Nephron (organoid): ENCODE results near the gene NOM1.
A peak's percentile ranks its signal among the peaks of the same experiment; 100 is the strongest.

Experiments
- H3K27ac Mint-ChIP-seq, 3 experiments: 2 replicates each; pipeline ENCODE4 v1.8.0; 2020; ENCODE audit warnings: mixed read lengths in 3 of 3, mild to moderate bottlenecking in 2 of 3, moderate library complexity in 1 of 3
- H3K27me3 Mint-ChIP-seq: 2 replicates; pipeline ENCODE4 v1.8.0; 2021; ENCODE audit warnings: low read depth, mild to moderate bottlenecking, moderate library complexity, mixed read lengths
- H3K36me3 Mint-ChIP-seq: 2 replicates; pipeline ENCODE4 v1.8.0; 2020; ENCODE audit warnings: low read depth, mixed read lengths
- H3K4me1 Mint-ChIP-seq: 2 replicates; pipeline ENCODE4 v1.8.0; 2020; ENCODE audit warnings: mixed read lengths
- H3K4me3 Mint-ChIP-seq, 3 experiments: 2 replicates each; pipeline ENCODE4 v1.8.0; 2020; ENCODE audit warnings: mild to moderate bottlenecking in 3 of 3, mixed read lengths in 3 of 3, moderate library complexity in 2 of 3
- H3K9me3 Mint-ChIP-seq: 2 replicates; pipeline ENCODE4 v1.8.0; 2020; ENCODE audit warnings: mixed read lengths
- CTCF ChIP-seq, 3 experiments: fragments of 200-600 bp; sonication (generic); IDR thresholded peaks; one replicate each; pipeline ENCODE4 v1.5.0; 2021; ENCODE audit warnings: antibody characterized with exemption in 3 of 3; ENCODE audit not compliant: unreplicated experiment in 3 of 3

Gene NOM1

DNA sequence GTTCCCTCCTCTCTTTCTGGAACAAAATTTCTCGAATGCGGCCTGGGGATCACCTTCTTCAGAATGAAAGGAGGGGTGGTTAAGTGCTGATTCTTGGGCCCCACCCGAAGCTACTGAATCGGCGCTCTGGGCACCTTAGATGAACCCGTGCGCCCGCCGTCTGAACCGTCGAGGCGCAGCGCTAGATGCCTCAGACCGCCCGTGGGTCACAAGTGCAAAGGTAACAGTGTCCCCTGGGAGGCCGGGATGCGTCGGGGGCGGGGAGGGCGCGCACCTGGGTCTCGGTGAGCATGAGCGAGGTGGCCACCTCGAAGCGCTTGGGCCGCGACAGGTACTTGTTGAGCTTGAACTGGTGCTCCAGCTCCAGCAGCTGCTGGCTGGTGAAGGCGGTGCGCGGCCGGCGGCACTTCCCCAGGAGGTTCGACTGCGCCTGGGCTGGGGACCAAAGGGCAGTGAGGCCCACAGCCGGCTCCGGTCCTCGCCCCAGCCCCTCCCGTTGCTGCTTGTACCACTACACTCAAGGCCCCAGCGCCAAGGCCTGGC is 56.8 kb downstream of the NOM1 start:
- H3K27ac Mint-ChIP-seq = no peak overlapping the region
- no peak overlapping the region for H3K4me3 Mint-ChIP-seq
- H3K27me3 Mint-ChIP-seq = peaks cover 89% of the 10 kb centered on the region
- no peaks in the 10 kb centered on the region for H3K9me3 Mint-ChIP-seq
- H3K36me3 Mint-ChIP-seq = no peaks in the 10 kb centered on the region
- H3K4me1 Mint-ChIP-seq = peaks cover 17% of the 10 kb centered on the region
- TF ChIP-seq CTCF (IDR thresholded peaks at IDR 0.05; ENCODE audit: unreplicated experiment in 3 of 3) = no peak

- Mint-ChIP-seq H3K4me3 (no peak overlapping the region), H3K27ac (no peak overlapping the region), H3K36me3 (no peaks in the 10 kb centered on the region), H3K4me1 (peaks cover 13% of the 10 kb centered on the region), H3K9me3 (no peaks in the 10 kb centered on the region), H3K27me3 (peaks cover 89% of the 10 kb centered on the region)
- no peak for TF ChIP-seq CTCF (IDR thresholded peaks at IDR 0.05; ENCODE audit: unreplicated experiment in 3 of 3)
Measured at GRCh38 chr7:157006829-157007469, 57.4 kb downstream of the NOM1 start.

- no peak for TF ChIP-seq CTCF (IDR thresholded peaks at IDR 0.05; ENCODE audit: unreplicated experiment in 3 of 3)
- H3K4me1 Mint-ChIP-seq = peaks cover 10% of the 10 kb centered on the region
- H3K9me3 Mint-ChIP-seq = no peaks in the 10 kb centered on the region
- H3K27me3 Mint-ChIP-seq = peaks cover 89% of the 10 kb centered on the region
- H3K4me3 Mint-ChIP-seq = peak overlapping the region in 1 of 3 experiments; percentile 11
- no peaks in the 10 kb centered on the region for H3K36me3 Mint-ChIP-seq
- H3K27ac Mint-ChIP-seq = no peak overlapping the region
Measured at GRCh38 chr7:157007470-157008066, 58.1 kb downstream of the NOM1 start.

GRCh38 chr7:157008206-157009169 is 59.0 kb downstream of the NOM1 start:
- TF ChIP-seq CTCF (IDR thresholded peaks at IDR 0.05; ENCODE audit: unreplicated experiment in 3 of 3) = no peak
- Mint-ChIP-seq H3K4me3 (peak overlapping the region; percentile 5 to 56 (median 40)), H3K36me3 (no peaks in the 10 kb centered on the region), H3K4me1 (peaks cover 10% of the 10 kb centered on the region), H3K9me3 (no peaks in the 10 kb centered on the region), H3K27me3 (peaks cover 89% of the 10 kb centered on the region), H3K27ac (no peak overlapping the region)

DNA sequence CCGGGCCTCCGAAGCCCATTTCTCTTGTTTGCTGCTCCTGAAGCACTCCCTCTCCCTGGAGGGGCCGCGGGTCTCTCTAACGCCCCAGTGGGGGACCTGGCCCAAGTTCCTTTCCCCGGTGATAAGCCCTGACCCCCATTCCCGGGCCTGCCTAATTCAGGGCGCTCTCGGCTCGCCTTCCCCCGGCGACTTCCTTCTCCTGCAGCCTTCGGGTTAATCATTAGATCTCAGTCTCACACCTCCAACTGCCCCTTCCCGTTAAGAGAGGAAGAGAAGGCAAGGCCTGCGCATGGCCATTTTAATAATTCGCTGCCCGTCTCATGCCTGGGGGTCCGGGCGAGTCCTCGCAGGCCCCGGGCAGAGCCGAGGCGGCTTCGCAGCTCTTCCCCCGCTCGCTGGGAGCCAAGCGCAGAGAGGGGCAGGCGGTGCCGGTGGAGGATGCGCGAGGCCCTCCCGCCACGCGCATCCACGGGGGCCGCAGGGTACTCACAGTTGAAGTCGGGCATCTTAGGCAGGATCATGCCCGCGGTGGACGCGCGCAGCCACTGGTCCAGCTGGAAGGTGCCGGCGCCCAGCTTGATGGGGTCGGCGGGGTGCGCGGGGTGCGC is 59.8 kb downstream of the NOM1 start:
- Mint-ChIP-seq H3K36me3 (no peaks in the 10 kb centered on the region), H3K27ac (no peak overlapping the region), H3K4me1 (peaks cover 8% of the 10 kb centered on the region), H3K4me3 (peak overlapping the region; percentile 22 to 77 (median 67)), H3K9me3 (no peaks in the 10 kb centered on the region), H3K27me3 (peaks cover 89% of the 10 kb centered on the region)
- TF ChIP-seq CTCF (IDR thresholded peaks at IDR 0.05; ENCODE audit: unreplicated experiment in 3 of 3) = no peak
